Amygdala (tissue), 56 donors: Measurements from ENCODE around the gene IL9.
"Not testable (repeated sequence)": the region's sequence is repeated elsewhere in the genome, so short reads cannot be mapped to it uniquely, and the experiment has no call there.

Experiments used
- DNase-seq, 56 donors: peaks; one replicate each; lab custom pipeline; 2025; lab: John Stamatoyannopoulos, UW

The IL9 gene

DNA sequence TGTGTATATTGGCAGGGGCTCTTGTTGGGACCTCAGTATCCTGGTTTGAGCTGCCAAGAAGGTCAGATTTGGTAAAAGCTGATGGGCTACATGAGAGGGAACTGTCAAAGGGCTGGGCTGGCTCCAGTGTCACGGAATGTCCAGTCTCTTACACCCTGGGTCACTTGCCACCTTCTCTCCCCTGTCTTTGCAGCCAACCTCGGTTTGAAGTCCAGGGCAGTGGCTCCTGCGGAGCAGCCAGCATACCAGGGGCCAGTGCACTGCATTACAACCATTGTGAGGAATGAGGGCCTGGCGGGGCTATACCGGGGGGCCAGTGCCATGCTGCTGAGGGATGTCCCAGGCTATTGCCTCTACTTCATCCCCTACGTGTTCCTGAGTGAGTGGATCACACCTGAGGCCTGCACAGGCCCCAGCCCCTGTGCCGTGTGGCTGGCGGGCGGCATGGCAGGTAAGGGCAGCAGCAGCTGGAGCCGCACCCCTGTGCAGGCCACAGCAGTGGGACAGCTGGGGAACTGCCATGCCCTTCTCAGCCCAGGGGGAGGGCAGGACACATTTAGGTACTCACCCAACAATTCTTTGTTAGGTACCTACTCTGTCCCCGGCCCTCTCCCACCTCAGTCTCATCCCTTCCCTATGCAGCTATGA is 24.2 kb downstream of the IL9 start:
- DNase-seq = no peak

- no peak for DNase-seq
Measured at GRCh38 chr5:135869935-135870334, 25.7 kb downstream of the IL9 start.

DNA sequence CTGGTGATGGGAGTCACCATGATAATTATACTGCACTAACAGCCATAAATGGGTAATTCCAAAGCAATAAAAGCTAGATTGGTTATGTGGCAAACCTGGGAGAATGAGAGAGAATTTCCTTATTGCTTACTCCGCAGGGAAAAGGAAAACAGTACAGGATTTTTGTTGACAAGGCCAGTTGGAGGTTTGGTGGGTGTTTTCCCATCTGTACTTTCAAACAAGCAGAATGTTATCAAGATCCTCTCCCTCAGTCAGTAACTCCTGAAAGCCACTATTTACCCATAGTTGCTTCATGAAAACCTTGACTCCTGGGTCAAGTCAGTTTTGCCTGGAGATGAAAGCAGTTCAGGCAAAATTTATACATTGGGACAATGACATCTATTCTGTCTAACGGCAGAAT is 26.4 kb downstream of the IL9 start:
- no peak for DNase-seq

GRCh38 chr5:135868681-135869080 is 27.0 kb downstream of the IL9 start:
- no peak for DNase-seq

- no peak for DNase-seq
Measured at GRCh38 chr5:135867599-135867998, 28.0 kb downstream of the IL9 start.

GRCh38 chr5:135866016-135866415 is 29.6 kb downstream of the IL9 start:
- DNase-seq = no peak

DNA sequence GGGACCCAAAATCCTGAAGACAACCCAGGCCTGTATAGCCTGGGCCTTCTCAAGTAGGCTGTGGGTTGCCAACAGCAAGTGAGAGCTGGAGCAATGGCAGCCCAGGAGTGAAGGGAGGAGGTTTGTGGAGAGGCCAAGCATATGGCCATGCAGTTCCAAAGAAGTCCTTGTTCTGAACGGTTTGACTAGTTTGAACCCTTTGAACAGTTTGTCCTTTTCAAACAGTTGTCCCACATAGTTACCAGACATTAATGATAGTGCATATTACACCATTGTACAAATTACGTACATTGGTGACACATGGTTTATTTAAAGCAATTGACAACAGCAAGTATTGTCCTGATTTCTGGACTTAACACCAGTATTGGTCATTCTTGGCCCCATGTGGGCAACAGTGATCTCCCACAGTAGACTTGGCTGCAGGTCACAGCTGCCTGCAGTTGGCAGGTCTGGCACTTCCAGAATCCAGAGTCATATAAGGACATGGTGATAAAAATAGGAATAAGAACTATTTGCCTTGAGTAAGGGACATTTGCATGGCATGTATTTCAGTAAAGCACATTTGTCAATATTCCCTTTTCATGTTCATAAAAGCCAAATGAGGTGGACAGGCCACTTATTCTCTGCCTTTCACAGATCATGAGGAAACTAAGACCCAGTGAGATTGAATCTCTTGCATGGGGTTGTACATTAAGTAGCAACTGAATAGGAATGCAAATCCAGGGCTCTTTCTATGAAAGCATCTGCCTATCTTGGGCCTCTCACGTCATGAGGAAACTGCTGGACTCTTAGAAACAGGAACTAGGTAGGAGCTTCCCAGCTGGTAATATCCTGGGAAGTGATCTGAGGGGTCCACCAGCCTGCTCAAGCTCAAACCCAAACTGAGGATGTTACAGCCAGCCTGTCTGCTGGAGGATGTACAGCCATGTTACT is 30.9 kb downstream of the IL9 start:
- no peak for DNase-seq

GRCh38 chr5:135862744-135863143 is 32.9 kb downstream of the IL9 start:
- no peak for DNase-seq

GRCh38 chr5:135862086-135862485 is 33.6 kb downstream of the IL9 start:
- DNase-seq = no peak

GRCh38 chr5:135861641-135862040 is 34.0 kb downstream of the IL9 start:
- no peak for DNase-seq

DNA sequence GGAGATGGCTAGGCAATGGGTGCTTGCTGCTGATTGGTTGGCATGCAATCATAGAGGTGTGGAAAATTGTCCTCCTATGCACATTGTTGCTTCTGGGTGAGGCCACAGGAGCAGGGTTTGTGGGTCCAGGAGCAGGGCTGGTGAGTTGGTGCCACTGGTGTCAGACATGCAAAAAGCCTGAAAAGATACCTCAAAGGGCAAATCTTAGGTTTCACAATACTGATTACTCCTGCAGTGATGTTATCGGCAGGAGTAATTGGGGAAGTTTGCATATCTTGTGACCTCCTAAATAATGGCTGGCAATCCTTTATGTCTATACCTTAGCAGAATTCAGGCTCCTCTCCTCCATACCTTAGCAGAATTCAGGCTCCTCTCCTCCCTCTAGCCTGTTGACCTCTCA is 36.0 kb downstream of the IL9 start:
- DNase-seq = no peak

DNA sequence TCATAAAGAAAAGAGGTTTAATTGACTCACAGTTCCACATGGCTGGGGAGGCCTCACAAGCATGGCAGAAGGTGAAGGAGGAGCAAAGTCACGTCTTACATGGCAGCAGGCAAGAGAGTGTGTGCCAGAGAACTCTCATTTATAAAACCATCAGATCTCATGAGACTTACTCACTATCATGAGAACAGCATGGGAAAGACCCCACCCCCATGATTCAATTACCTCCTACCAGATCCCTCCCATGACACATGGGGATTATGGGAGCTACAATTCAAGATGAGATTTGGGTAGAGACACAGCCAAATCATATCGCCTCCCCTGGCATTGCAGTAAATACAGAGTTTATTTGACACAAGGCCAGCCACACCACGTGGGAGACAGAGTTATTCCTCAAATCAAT is 36.5 kb downstream of the IL9 start:
- not testable (repeated sequence) for DNase-seq

DNA sequence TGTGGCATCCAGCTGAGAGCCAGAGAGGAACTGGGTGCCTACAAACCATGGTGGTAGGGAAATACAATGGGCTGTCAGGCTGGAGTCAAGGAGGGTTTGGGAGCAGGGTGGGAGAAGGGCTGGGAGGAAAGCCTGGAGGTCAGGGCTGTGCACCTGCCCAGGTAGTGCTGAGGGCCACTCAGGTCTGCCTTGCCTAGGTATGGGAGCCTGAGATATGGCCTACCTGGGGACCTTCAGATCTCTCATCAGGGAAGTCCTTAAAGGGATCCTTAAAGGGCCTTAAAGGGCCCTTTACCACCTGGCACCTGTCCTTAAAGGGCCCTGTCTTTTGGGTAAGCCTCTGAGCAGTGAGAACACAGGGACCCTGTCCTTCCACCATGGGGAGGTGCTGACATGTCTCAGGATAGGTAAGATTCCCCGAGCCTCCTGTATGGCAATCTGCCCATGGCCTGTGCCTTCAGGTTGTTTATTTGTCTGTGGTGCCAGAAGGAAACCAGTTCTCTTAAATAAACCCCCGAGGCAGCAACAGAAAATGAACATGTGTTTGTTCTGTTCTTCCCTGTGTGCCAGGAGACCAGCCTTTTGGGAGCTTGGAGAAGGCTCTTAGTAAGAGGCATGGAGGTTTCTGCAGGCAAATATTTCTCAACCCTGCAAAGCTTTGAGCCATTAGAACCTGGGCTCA is 37.9 kb downstream of the IL9 start:
- DNase-seq = no peak

- DNase-seq = no peak
Measured at GRCh38 chr5:135851915-135852845, 43.5 kb downstream of the IL9 start.

DNA sequence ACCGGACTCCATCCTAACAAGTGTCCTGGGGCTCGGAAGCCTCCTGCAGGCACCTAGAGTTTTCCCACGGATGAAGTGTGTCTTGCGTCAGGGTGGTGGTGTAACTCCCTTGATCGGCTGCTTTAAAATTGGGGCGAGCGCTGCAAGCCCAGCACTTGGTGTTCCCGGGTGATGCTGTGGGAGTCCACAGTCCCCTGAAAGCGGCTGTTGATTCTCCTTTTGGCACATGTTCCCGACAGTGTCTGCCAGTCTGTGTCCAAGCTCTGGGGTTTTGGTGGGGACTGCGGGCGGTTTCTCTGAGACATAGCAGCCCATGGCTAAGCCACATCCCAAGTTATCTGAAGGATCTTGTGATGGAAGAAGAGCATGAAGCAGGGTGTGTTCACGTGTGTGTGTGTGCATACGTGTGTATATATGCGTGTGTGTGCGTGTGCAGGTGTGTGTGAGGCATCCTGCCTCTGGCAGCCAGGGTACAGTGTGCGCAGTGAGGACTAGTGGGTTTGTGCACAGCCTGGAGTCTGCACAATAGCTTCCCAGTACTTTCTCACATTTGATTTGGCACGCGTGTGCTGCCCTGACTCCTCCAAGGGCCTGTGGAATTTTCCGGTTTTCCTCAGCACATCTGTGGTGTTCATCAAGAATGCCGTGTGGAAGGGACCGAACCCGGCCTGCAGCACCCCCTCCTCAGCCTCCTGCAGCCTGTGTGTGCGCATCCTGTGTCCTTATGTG is 44.3 kb downstream of the IL9 start:
- peak in 29 of 56 donors; percentile 10 to 76 (median 31) for DNase-seq

DNA sequence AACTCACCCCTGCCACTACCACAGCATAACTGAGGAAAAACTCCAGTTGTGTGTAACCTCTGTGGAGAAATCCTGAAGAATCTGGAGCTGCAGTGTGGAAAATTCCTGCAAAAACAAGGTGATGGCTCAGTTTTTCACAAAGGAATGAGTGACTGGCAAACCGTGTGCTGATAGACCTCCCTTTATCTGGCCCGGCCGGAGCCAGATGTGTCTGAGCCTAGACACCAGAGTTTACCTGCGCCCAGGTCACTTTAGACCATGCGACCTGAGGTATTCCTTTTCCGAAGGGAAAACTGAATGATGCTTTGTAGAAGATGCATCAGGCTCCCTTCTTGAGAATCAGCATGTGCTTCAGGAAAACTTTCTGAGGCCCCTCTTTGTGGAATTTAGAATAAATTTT is 45.0 kb downstream of the IL9 start:
- DNase-seq = no peak

DNA sequence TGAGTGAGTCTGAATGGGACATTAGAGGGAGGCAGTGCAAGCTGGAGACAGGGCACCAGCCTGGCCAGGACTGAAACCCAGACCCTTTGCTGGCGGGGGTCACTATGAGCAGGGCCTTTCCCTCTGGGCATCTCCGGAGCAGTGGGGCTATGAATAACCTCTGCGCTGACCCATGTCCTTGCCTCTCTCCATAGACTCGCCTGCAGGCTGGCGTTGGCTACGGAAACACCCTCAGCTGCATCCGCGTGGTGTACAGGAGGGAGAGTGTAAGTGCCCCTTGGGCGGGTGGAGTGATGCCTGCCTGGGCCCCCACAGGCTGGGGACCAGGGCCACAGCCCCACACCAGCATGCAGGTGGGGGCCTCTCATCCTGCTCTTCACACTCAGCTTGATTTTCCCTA is 45.4 kb downstream of the IL9 start:
- DNase-seq = no peak

DNA sequence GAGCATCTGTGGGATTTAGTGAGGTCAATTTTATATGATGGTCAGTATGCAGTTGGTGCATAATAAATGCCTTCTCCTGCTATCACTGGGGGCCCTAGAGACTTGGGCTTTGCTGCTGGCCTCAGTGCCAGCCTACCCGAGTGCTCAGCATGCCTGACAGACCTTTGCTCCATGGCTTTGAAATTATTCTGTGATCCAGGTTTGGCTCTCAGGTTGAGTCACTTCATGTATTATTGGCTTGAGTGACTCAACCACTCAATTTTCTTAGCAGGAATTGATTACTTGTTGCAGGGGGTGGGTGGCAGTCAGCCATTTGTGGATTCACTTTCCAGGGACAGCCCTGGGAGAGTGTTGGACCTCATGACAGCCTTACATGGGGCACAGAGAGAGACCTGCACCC is 47.7 kb downstream of the IL9 start:
- DNase-seq = no peak

- DNase-seq = no peak
Measured at GRCh38 chr5:135846311-135846710, 49.3 kb downstream of the IL9 start.
